ENCODE measurements around the gene NPAS3.

Gene NPAS3

DNA sequence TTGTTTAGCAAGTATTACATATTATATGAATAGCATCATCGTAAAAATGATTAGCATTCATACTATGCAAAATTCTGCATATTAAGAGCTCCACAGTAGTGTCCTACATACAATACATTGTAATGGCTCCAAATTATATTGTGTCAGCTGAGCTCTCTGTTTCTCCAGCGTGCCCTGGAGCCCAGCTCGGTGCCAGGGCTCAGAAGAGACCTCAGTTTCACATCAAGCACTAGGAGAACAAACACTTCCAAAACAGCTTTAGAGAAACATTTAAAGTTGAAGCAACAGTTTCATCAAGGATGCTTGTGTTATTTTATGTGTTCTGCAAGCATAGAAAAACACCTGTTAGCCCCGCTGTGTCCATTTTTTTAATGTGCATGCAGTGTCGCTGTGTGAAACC lies 555.3 kb downstream of the NPAS3 start:
- no peak overlapping the region for H2AK5ac ChIP-seq (ENCODE audit: low read length)
- no peak for DNase-seq
- H2AFZ ChIP-seq (ENCODE audit: insufficient read depth, low read length, poor library complexity), result no peak overlapping the region
- H3K18ac ChIP-seq (ENCODE audit: low read length), result no peak overlapping the region
- H3K4me2 ChIP-seq (ENCODE audit: low read length), result no peak overlapping the region
- no peaks in the 10 kb centered on the region for H3K27me3 ChIP-seq (ENCODE audit: insufficient read depth, low read length)
- H2BK120ac ChIP-seq (ENCODE audit: insufficient read depth, low read length, poor library complexity), result no peak overlapping the region
- WGBS (ENCODE audit: extremely low coverage, insufficient coverage, insufficient read length), result no CpG with 5 or more reads among the region's 5 CpGs
- H3K79me2 ChIP-seq (ENCODE audit: control insufficient read depth, insufficient read depth, low read length, poor library complexity), result no peaks in the 10 kb centered on the region
- no peak overlapping the region for H3K23ac ChIP-seq (ENCODE audit: low read length)
- H3K4me3 ChIP-seq (ENCODE audit: low read depth, low read length), result no peak overlapping the region
- H3K4me1 ChIP-seq (ENCODE audit: control insufficient read depth in 1 of 2, insufficient read depth in 2 of 2, low read length in 2 of 2), result no peaks in the 10 kb centered on the region
- no peak overlapping the region for H3K4ac ChIP-seq (ENCODE audit: low read depth, low read length)
- no peak overlapping the region for H2BK5ac ChIP-seq (ENCODE audit: low read depth, low read length, poor library complexity)
- H3K27ac ChIP-seq (ENCODE audit: low read depth, low read length), result no peak overlapping the region
- H3K9me3 ChIP-seq (ENCODE audit: insufficient read depth, low read depth, low read length), result no peaks in the 10 kb centered on the region
- H3K79me1 ChIP-seq (ENCODE audit: low read length), result no peaks in the 10 kb centered on the region
- no peak overlapping the region for H3K14ac ChIP-seq (ENCODE audit: low read length)
- H2BK12ac ChIP-seq (ENCODE audit: low read length), result no peak overlapping the region
- H4K12ac ChIP-seq (ENCODE audit: low read depth, low read length), result no peak overlapping the region
- no peaks in the 10 kb centered on the region for H3K36me3 ChIP-seq (ENCODE audit: control insufficient read depth in 1 of 2, insufficient read depth in 2 of 2, low read length in 2 of 2)
- H4K8ac ChIP-seq (ENCODE audit: low read depth, low read length), result no peak overlapping the region
- H3K9ac ChIP-seq (ENCODE audit: low read length), result no peak overlapping the region
- H4K91ac ChIP-seq (ENCODE audit: low read depth, low read length), result no peak overlapping the region

DNA sequence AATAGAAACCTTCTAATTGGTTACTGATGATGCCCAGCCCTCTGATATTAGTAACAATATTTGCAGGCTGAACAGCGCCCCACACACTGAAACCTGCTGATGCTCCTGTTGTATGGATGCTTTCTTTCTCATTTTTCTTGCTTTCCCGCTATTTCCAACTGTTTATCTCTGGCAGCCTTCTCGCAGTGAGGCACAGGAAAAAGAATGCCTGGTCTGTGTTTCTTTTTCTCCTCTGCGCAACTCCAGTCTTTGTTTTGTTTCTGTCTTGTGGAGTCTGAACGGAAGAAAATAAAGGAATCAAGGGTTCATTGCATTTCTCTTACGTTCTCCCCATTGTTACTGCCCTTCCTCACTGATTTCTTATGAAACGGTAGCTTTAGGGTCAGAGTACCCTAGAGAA lies 561.0 kb downstream of the NPAS3 start:
- Histone ChIP-seq H3K4me2 (ENCODE audit: low read length) (no peak overlapping the region), H3K27ac (ENCODE audit: low read depth, low read length) (no peak overlapping the region), H3K79me2 (ENCODE audit: control insufficient read depth, insufficient read depth, low read length, poor library complexity) (no peaks in the 10 kb centered on the region), H3K4me3 (ENCODE audit: low read depth, low read length) (no peak overlapping the region), H3K9ac (ENCODE audit: low read length) (no peak overlapping the region), H2BK5ac (ENCODE audit: low read depth, low read length, poor library complexity) (no peak overlapping the region), H3K79me1 (ENCODE audit: low read length) (no peaks in the 10 kb centered on the region), H2BK12ac (ENCODE audit: low read length) (no peak overlapping the region), H4K91ac (ENCODE audit: low read depth, low read length) (no peak overlapping the region), H3K23ac (ENCODE audit: low read length) (no peak overlapping the region), H3K27me3 (ENCODE audit: insufficient read depth, low read length) (no peaks in the 10 kb centered on the region), H3K4me1 (ENCODE audit: control insufficient read depth in 1 of 2, insufficient read depth in 2 of 2, low read length in 2 of 2) (no peaks in the 10 kb centered on the region), H3K36me3 (ENCODE audit: control insufficient read depth in 1 of 2, insufficient read depth in 2 of 2, low read length in 2 of 2) (no peaks in the 10 kb centered on the region), H2BK120ac (ENCODE audit: insufficient read depth, low read length, poor library complexity) (no peak overlapping the region), H3K9me3 (ENCODE audit: insufficient read depth, low read depth, low read length) (no peaks in the 10 kb centered on the region), H4K8ac (ENCODE audit: low read depth, low read length) (no peak overlapping the region), H3K14ac (ENCODE audit: low read length) (no peak overlapping the region), H4K12ac (ENCODE audit: low read depth, low read length) (no peak overlapping the region), H2AFZ (ENCODE audit: insufficient read depth, low read length, poor library complexity) (no peak overlapping the region), H3K4ac (ENCODE audit: low read depth, low read length) (no peak overlapping the region), H2AK5ac (ENCODE audit: low read length) (no peak overlapping the region), H3K18ac (ENCODE audit: low read length) (no peak overlapping the region)
- no CpG with 5 or more reads among the region's 7 CpGs for WGBS (ENCODE audit: extremely low coverage, insufficient coverage, insufficient read length)
- no peak for DNase-seq

GRCh38 chr14:33504246-33505099 lies 565.8 kb downstream of the NPAS3 start:
- Histone ChIP-seq H3K9me3 (ENCODE audit: insufficient read depth, low read depth, low read length) (no peaks in the 10 kb centered on the region), H2AK5ac (ENCODE audit: low read length) (no peak overlapping the region), H2AFZ (ENCODE audit: insufficient read depth, low read length, poor library complexity) (no peak overlapping the region), H3K79me2 (ENCODE audit: control insufficient read depth, insufficient read depth, low read length, poor library complexity) (no peaks in the 10 kb centered on the region), H4K8ac (ENCODE audit: low read depth, low read length) (no peak overlapping the region), H3K9ac (ENCODE audit: low read length) (no peak overlapping the region), H3K36me3 (ENCODE audit: control insufficient read depth in 1 of 2, insufficient read depth in 2 of 2, low read length in 2 of 2) (no peaks in the 10 kb centered on the region), H3K4me3 (ENCODE audit: low read depth, low read length) (no peak overlapping the region), H4K12ac (ENCODE audit: low read depth, low read length) (no peak overlapping the region), H3K27me3 (ENCODE audit: insufficient read depth, low read length) (no peaks in the 10 kb centered on the region), H3K79me1 (ENCODE audit: low read length) (no peaks in the 10 kb centered on the region), H2BK120ac (ENCODE audit: insufficient read depth, low read length, poor library complexity) (no peak overlapping the region), H4K91ac (ENCODE audit: low read depth, low read length) (no peak overlapping the region), H3K14ac (ENCODE audit: low read length) (no peak overlapping the region), H3K4ac (ENCODE audit: low read depth, low read length) (no peak overlapping the region), H3K18ac (ENCODE audit: low read length) (no peak overlapping the region), H2BK12ac (ENCODE audit: low read length) (no peak overlapping the region), H3K4me1 (ENCODE audit: control insufficient read depth in 1 of 2, insufficient read depth in 2 of 2, low read length in 2 of 2) (no peaks in the 10 kb centered on the region), H3K23ac (ENCODE audit: low read length) (no peak overlapping the region), H2BK5ac (ENCODE audit: low read depth, low read length, poor library complexity) (no peak overlapping the region), H3K27ac (ENCODE audit: low read depth, low read length) (no peak overlapping the region), H3K4me2 (ENCODE audit: low read length) (no peak overlapping the region)
- WGBS (ENCODE audit: extremely low coverage, insufficient coverage, insufficient read length), result no CpG with 5 or more reads among the region's 5 CpGs
- no peak for DNase-seq

- no peak overlapping the region for H2AK5ac ChIP-seq (ENCODE audit: low read length)
- no peak overlapping the region for H4K12ac ChIP-seq (ENCODE audit: low read depth, low read length)
- H2BK120ac ChIP-seq (ENCODE audit: insufficient read depth, low read length, poor library complexity), result no peak overlapping the region
- H3K79me1 ChIP-seq (ENCODE audit: low read length), result no peaks in the 10 kb centered on the region
- no peak overlapping the region for H3K4ac ChIP-seq (ENCODE audit: low read depth, low read length)
- no peak overlapping the region for H3K18ac ChIP-seq (ENCODE audit: low read length)
- H2BK12ac ChIP-seq (ENCODE audit: low read length), result no peak overlapping the region
- H3K9me3 ChIP-seq (ENCODE audit: insufficient read depth, low read depth, low read length), result no peaks in the 10 kb centered on the region
- H4K91ac ChIP-seq (ENCODE audit: low read depth, low read length), result no peak overlapping the region
- no peak overlapping the region for H3K4me2 ChIP-seq (ENCODE audit: low read length)
- H3K4me1 ChIP-seq (ENCODE audit: control insufficient read depth in 1 of 2, insufficient read depth in 2 of 2, low read length in 2 of 2), result peaks cover 3 to 6% of the 10 kb centered on the region in 2 experiments
- no peak overlapping the region for H2BK5ac ChIP-seq (ENCODE audit: low read depth, low read length, poor library complexity)
- H3K79me2 ChIP-seq (ENCODE audit: control insufficient read depth, insufficient read depth, low read length, poor library complexity), result no peaks in the 10 kb centered on the region
- H3K23ac ChIP-seq (ENCODE audit: low read length), result no peak overlapping the region
- no CpG with 5 or more reads among the region's 4 CpGs for WGBS (ENCODE audit: extremely low coverage, insufficient coverage, insufficient read length)
- H3K4me3 ChIP-seq (ENCODE audit: low read depth, low read length), result no peak overlapping the region
- no peaks in the 10 kb centered on the region for H3K27me3 ChIP-seq (ENCODE audit: insufficient read depth, low read length)
- no peak overlapping the region for H3K27ac ChIP-seq (ENCODE audit: low read depth, low read length)
- H3K14ac ChIP-seq (ENCODE audit: low read length), result no peak overlapping the region
- no peaks in the 10 kb centered on the region for H3K36me3 ChIP-seq (ENCODE audit: control insufficient read depth in 1 of 2, insufficient read depth in 2 of 2, low read length in 2 of 2)
- no peak for DNase-seq
- no peak overlapping the region for H2AFZ ChIP-seq (ENCODE audit: insufficient read depth, low read length, poor library complexity)
- no peak overlapping the region for H3K9ac ChIP-seq (ENCODE audit: low read length)
- H4K8ac ChIP-seq (ENCODE audit: low read depth, low read length), result no peak overlapping the region
These were observed 566.7 kb downstream of the NPAS3 start for GRCh38 chr14:33505266-33505962.

Measured in trophoblast cell (in vitro differentiated cells and primary cell).